GM12878 (cell line): ENCODE data around the gene ELL2. TPM values are rescaled to one million over a fixed set of nuclear protein-coding genes. Genes with fewer than 3 reads are reported as not detected.

Experiments used
- ATAC-seq: fragments of 200-7000 bp; cut with Tn5 transposase; 3 replicates; pipeline ENCODE4 v1.9.1; 2020; ENCODE audit warnings: mild to moderate bottlenecking, moderate library complexity
- BruUV-seq: library from RNA; stranded (reverse); fragments of 400-500 nt; replicated peaks from 2 replicates; lab custom pipeline; 2021; lab: Mats Ljungman, UMichigan
- CTCF ChIA-PET: fragments of 300-600 bp; sonication (Branson Sonifier 250); formaldehyde crosslinking; extraction: SDS; loops from one replicate; lab custom pipeline; 2021; ENCODE audit warnings: inconsistent platforms; lab: Yijun Ruan, JAX
- POLR2A ChIA-PET: fragments of 350-600 bp; formaldehyde crosslinking; extraction: SDS; loops from one replicate; lab custom pipeline; 2021; ENCODE audit warnings: inconsistent platforms; lab: Charles Lee
- RAD21 ChIA-PET: fragments of 300-600 bp; sonication (Branson Sonifier 250); formaldehyde crosslinking; loops from one replicate; lab custom pipeline; 2023; ENCODE audit warnings: antibody characterized with exemption; ENCODE audit not compliant: unreplicated experiment; lab: Charles Lee
- SMC1A ChIA-PET: fragments of 300-600 bp; sonication (Branson Sonifier 250); formaldehyde crosslinking; loops from one replicate; lab custom pipeline; 2023; ENCODE audit not compliant: unreplicated experiment, uncharacterized antibody; lab: Charles Lee
- DNase-seq: peaks from one replicate; pipeline ENCODE4 v3.0.0-alpha.2; 2011; ENCODE audit warnings: low read depth, low spot score
- FAIRE-seq: peaks from 3 replicates; lab custom pipeline; 2011; peaks lifted over from hg19 to GRCh38; lab: Jason Lieb, UNC
- H2AFZ ChIP-seq: 2 replicates; pipeline ENCODE4 v1.6.0; 2011; ENCODE audit warnings: low read depth, low read length, control low read depth; ENCODE audit not compliant: control insufficient read depth
- H3K27ac ChIP-seq: 2 replicates; pipeline ENCODE4 v1.5.1; 2011; ENCODE audit warnings: control low read depth; ENCODE audit not compliant: control insufficient read depth, insufficient read depth
- H3K27me3 ChIP-seq, 2 experiments: replicated peaks in 1 of 2; 2 replicates each; pipeline versions ENCODE4 v1.6.0 to v1.6.1; 2011; ENCODE audit warnings: low read length in 1 of 2; ENCODE audit not compliant: control insufficient read depth in 2 of 2, insufficient read depth in 2 of 2
- H3K36me3 ChIP-seq, 2 experiments: 2 replicates each; pipeline ENCODE4 v1.5.1; 2011; ENCODE audit warnings: low read length in 1 of 2; ENCODE audit not compliant: control insufficient read depth in 2 of 2, insufficient read depth in 2 of 2
- H3K4me1 ChIP-seq: 2 replicates; pipeline ENCODE4 v1.6.1; 2011; ENCODE audit warnings: mild to moderate bottlenecking, low read length, moderate library complexity, mixed read lengths; ENCODE audit not compliant: control insufficient read depth, insufficient read depth
- H3K4me2 ChIP-seq: 2 replicates; pipeline ENCODE4 v1.6.0; 2011; ENCODE audit warnings: control low read depth; ENCODE audit not compliant: control insufficient read depth, insufficient read depth
- H3K4me3 ChIP-seq: fragments of 200-600 bp; sonication (generic); 2 replicates; pipeline ENCODE4 v1.5.1; 2016
- H3K79me2 ChIP-seq: 2 replicates; pipeline ENCODE4 v1.6.0; 2011; ENCODE audit warnings: low read length; ENCODE audit not compliant: control insufficient read depth, insufficient read depth
- H3K9ac ChIP-seq: 2 replicates; pipeline ENCODE4 v1.8.0; 2011; ENCODE audit warnings: low read length, control low read depth, mixed read lengths; ENCODE audit not compliant: control insufficient read depth, insufficient read depth
- H3K9me3 ChIP-seq: replicated peaks from 3 replicates; pipeline ENCODE4 v1.5.1; 2011; ENCODE audit warnings: mild to moderate bottlenecking, low read length; ENCODE audit not compliant: control insufficient read depth, insufficient read depth
- H4K20me1 ChIP-seq: 2 replicates; pipeline ENCODE4 v1.6.0; 2011; ENCODE audit not compliant: control insufficient read depth, insufficient read depth
- CHD2 ChIP-seq: IDR thresholded peaks from 2 replicates; pipeline ENCODE4 v1.6.1; 2011; ENCODE audit warnings: low read depth, low read length, improper control_type of control experiment, borderline replicate concordance
- ETV6 ChIP-seq, 2 experiments: fragments of 450-650 bp in 1 of 2; IDR thresholded peaks in 1 of 2; conservative IDR thresholded peaks in 1 of 2; 2 replicates each; pipeline ENCODE4 v1.6.1; 2014; ENCODE audit warnings: antibody characterized with exemption in 1 of 2, borderline replicate concordance in 1 of 2, low read depth in 1 of 2, mild to moderate bottlenecking in 1 of 2, moderate library complexity in 1 of 2
- PKNOX1 ChIP-seq: fragments of 450-650 bp; IDR thresholded peaks from 2 replicates; pipeline ENCODE4 v1.6.1; 2016; ENCODE audit warnings: mild to moderate bottlenecking
- RAD21 ChIP-seq: IDR thresholded peaks from 2 replicates; pipeline ENCODE4 v1.6.1; 2011; ENCODE audit warnings: mild to moderate bottlenecking, low read depth, low read length, moderate library complexity; ENCODE audit not compliant: insufficient read depth
- RELA ChIP-seq: fragments of 450-650 bp; IDR thresholded peaks from 2 replicates; pipeline ENCODE4 v1.8.0; 2014; ENCODE audit warnings: borderline replicate concordance; ENCODE audit not compliant: partially characterized antibody
- SIN3A ChIP-seq: IDR thresholded peaks from 2 replicates; pipeline ENCODE4 v1.6.1; 2012; ENCODE audit warnings: low read depth, low read length, improper control_type of control experiment
- SREBF2 ChIP-seq: IDR thresholded peaks from 2 replicates; pipeline ENCODE4 v1.6.1; 2012; ENCODE audit warnings: mild to moderate bottlenecking, low read length
- YY1 ChIP-seq: IDR thresholded peaks from 2 replicates; pipeline ENCODE4 v1.6.1; 2011; ENCODE audit warnings: low read depth, mild to moderate bottlenecking, low read length
- WGBS: methylation state at CpG from one replicate; pipeline ENCODE4 v1.1.6; 2016; ENCODE audit warnings: low lambda C conversion rate; ENCODE audit not compliant: insufficient replicate concordance, insufficient coverage; ENCODE audit errors: missing lambda C conversion rate; 5-methylcytosine and 5-hydroxymethylcytosine counted together
- in situ Hi-C: fragments of 300-500 bp; cut with MboI; formaldehyde crosslinking; loops from 9 replicates; pipeline ENCODE4 v1.14.3; 2018; ENCODE audit warnings: mixed read lengths
- intact Hi-C: fragments of 100-400 bp; cut with micrococcal nuclease; formaldehyde crosslinking; loops from one replicate; pipeline ENCODE4 v1.14.2; 2022; ENCODE audit not compliant: unreplicated experiment
- polyA plus RNA-seq, 11 experiments: library from polyadenylated mRNA; depleted of rRNA in 4 of 11; unstranded in 6 of 11; stranded (reverse) in 5 of 11; fragments of >200 nt; fragmentation: Nextera tagmentation in 4 of 11; fragmentation: Illumina TruSeq in 1 of 11; extraction: Ambion mirVana in 4 of 11; extraction: Trizol in 1 of 11; gene quantifications; 1 replicate in 1 of 11; 2 replicates in 10 of 11; pipeline versions ENCODE4 v1.2.1 to v1.2.3, GENCODE V29; 2011 to 2016; ENCODE audit warnings: inconsistent platforms in 2 of 11, missing spikeins in 2 of 11, low read depth in 1 of 11
- total RNA-seq, 4 experiments: library from RNA; depleted of rRNA in 3 of 4; stranded (reverse); fragments of >200 nt in 3 of 4; fragmentation: Illumina TruSeq in 1 of 4; extraction: Trizol in 1 of 4; gene quantifications; 2 replicates each; pipeline versions ENCODE4 v1.2.1 to v1.2.3, GENCODE V29; 2013 to 2021
- TF ChIP-seq, protein P1 (sequence below): IDR thresholded peaks from 2 replicates; pipeline ENCODE4 v1.6.1; 2011; ENCODE audit warnings: borderline replicate concordance, low read depth, mild to moderate bottlenecking, moderate library complexity, mixed read lengths, low read length; ENCODE audit not compliant: insufficient read depth; ENCODE audit errors: extremely low read length
- TF ChIP-seq, protein P2 (sequence below): IDR thresholded peaks from 2 replicates; pipeline ENCODE4 v1.6.1; 2011; ENCODE audit warnings: mild to moderate bottlenecking, low read depth, low read length, moderate library complexity; ENCODE audit not compliant: insufficient replicate concordance

Gene ELL2
- total and polyA plus RNA-seq, 10 of the 15 experiments (the other 5 are each of a cell fraction or from before 2014, with no cell fraction given): 24.2 to 91.4 (median 57.4) TPM

DNA sequence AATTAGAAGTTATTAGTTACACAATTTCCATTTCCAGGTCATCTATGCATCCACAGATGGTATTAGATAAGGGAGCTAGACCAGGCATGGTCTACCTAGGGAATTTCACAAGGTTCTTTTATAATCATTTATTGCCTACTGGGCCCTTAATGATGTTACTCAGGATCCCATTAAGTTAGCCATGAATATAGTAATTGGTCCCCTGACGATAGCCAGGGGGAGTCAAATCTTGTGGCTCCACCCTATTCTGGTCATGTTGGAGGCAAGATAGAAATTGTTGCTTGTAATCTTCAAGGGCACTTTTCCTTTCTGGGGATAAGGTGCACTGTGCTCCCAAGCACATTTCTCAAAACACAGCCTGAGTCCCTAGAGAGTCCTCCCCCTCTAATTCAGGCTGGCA is 14.1 kb upstream of the ELL2 start:
- WGBS: 82% methylated on average over 1 of the region's 1 CpG
- no peak for FAIRE-seq
- Histone ChIP-seq H3K79me2 (no peaks in the 10 kb centered on the region), H4K20me1 (no peaks in the 10 kb centered on the region), H3K36me3 (no peaks in the 10 kb centered on the region), H3K27ac (no peak overlapping the region), H3K27me3 (no peaks in the 10 kb centered on the region), H3K4me1 (peaks cover 10% of the 10 kb centered on the region), H3K4me2 (no peak overlapping the region), H2AFZ (no peak overlapping the region), H3K9me3 (no peaks in the 10 kb centered on the region; the same call in 1 of the 3 replicates), H3K9ac (no peak overlapping the region), H3K4me3 (no peak overlapping the region)
- SMC1A ChIA-PET: interaction anchor here (0.7 to 6.4 kb wide), 9 partner anchors 12 to 106 kb away, joined by 3 to 59 read pairs (median 16); partner anchors contain the start of gene ELL2
- no peak for ATAC-seq
- RAD21 ChIA-PET: interaction anchor here (1.8 to 2.6 kb wide), 4 partner anchors 17 to 68 kb away, joined by 4 to 24 read pairs (median 8); no protein-coding TSS in a partner anchor
- no peak for TF ChIP-seq RELA
- TF ChIP-seq SIN3A: no peak
- TF ChIP-seq PKNOX1: no peak
- no peak for TF ChIP-seq YY1
- TF ChIP-seq, protein P1, sequence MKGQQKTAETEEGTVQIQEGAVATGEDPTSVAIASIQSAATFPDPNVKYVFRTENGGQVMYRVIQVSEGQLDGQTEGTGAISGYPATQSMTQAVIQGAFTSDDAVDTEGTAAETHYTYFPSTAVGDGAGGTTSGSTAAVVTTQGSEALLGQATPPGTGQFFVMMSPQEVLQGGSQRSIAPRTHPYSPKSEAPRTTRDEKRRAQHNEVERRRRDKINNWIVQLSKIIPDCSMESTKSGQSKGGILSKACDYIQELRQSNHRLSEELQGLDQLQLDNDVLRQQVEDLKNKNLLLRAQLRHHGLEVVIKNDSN: no peak
- no peak for TF ChIP-seq CHD2
- TF ChIP-seq ETV6 (conservative IDR thresholded peaks at IDR 0.05 in 1 of 2, IDR thresholded peaks at IDR 0.05 in 1 of 2; ENCODE audit: borderline replicate concordance in 1 of 2, low read depth in 1 of 2): no peak
- TF ChIP-seq RAD21: no peak
- TF ChIP-seq SREBF2: no peak
- TF ChIP-seq, protein P2, sequence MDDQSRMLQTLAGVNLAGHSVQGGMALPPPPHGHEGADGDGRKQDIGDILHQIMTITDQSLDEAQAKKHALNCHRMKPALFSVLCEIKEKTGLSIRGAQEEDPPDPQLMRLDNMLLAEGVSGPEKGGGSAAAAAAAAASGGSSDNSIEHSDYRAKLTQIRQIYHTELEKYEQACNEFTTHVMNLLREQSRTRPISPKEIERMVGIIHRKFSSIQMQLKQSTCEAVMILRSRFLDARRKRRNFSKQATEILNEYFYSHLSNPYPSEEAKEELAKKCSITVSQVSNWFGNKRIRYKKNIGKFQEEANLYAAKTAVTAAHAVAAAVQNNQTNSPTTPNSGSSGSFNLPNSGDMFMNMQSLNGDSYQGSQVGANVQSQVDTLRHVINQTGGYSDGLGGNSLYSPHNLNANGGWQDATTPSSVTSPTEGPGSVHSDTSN: no peak
- CTCF ChIA-PET: interaction anchor here (0.8 to 1.1 kb wide), 3 partner anchors 8 to 17 kb away, joined by 3 to 5 read pairs (median 4); partner anchors contain the start of gene ELL2
- no peak for DNase-seq
- in situ Hi-C loops: no loop called here
- BruUV-seq: no TSS peak
- POLR2A ChIA-PET: interaction anchor here (1.0 kb wide), 1 partner anchor 83 kb away, joined by 3 read pairs; no protein-coding TSS in a partner anchor
- intact Hi-C loops: no loop called here
